Effector memory CD8-positive, alpha-beta T cell (primary cell): Measurements from ENCODE around the gene RARRES2.
"Not testable (repeated sequence)": the region's sequence is repeated elsewhere in the genome, so short reads cannot be mapped to it uniquely, and the experiment has no call there.

Experiments
- ATAC-seq: fragments of 150-1000 bp; cut with Tn5 transposase; replicated peaks from 2 replicates; pipeline ENCODE4 v1.10.0; 2021; ENCODE audit warnings: mild to moderate bottlenecking, moderate library complexity
- DNase-seq, 3 experiments: peaks; one replicate each; pipeline ENCODE4 v3.0.0; 2021
- H3K27ac Mint-ChIP-seq, 2 donors: one replicate each; pipeline ENCODE4 v1.8.0; 2022; ENCODE audit warnings: mild to moderate bottlenecking in 2 of 2, mixed read lengths in 2 of 2, moderate library complexity in 2 of 2
- H3K27me3 Mint-ChIP-seq, 2 donors: one replicate each; pipeline ENCODE4 v1.8.0; 2022; ENCODE audit warnings: mixed read lengths in 2 of 2
- H3K36me3 Mint-ChIP-seq: one replicate; pipeline ENCODE4 v1.8.0; 2022; ENCODE audit warnings: mild to moderate bottlenecking, moderate library complexity, mixed read lengths; ENCODE audit not compliant: insufficient read depth
- H3K4me1 Mint-ChIP-seq, 2 donors: one replicate each; pipeline ENCODE4 v1.8.0; 2022; ENCODE audit warnings: low read depth in 2 of 2, mixed read lengths in 2 of 2
- H3K4me3 Mint-ChIP-seq, 2 donors: one replicate each; pipeline ENCODE4 v1.8.0; 2022; ENCODE audit warnings: mild to moderate bottlenecking in 2 of 2, mixed read lengths in 2 of 2, moderate library complexity in 2 of 2
- H3K9me3 Mint-ChIP-seq, 2 donors: one replicate each; pipeline ENCODE4 v1.8.0; 2022; ENCODE audit warnings: mixed read lengths in 2 of 2

The RARRES2 gene

GRCh38 chr7:150322833-150323681, 18.4 kb downstream of the RARRES2 start, which contains the start of the genes ACTR3C and LRRC61:
Gene ACTR3C, minus strand, starts transcription at chr7:150323545. Its CDS starts 28,249 bp downstream, at chr7:150295296.
Gene LRRC61, plus strand, starts transcription at chr7:150323355. Its CDS starts 13,507 bp downstream, at chr7:150336862.
- DNase-seq (peak; percentile 24 to 40 (median 36)), ATAC-seq (peak; percentile 60)
- Mint-ChIP-seq H3K27me3 (no peaks in the 10 kb centered on the region), H3K4me3 (peak within 1 kb of the TSS; percentile 96), H3K9me3 (no peaks in the 10 kb centered on the region), H3K4me1 (peaks cover 37 to 47% of the 10 kb centered on the region in 2 donors), H3K27ac (peak within 1 kb of the TSS; percentile 97), H3K36me3 (peaks cover 4% of the 10 kb centered on the region)

- H3K9me3 Mint-ChIP-seq, result no peaks in the 10 kb centered on the region
- peak overlapping the region; percentile 96 for H3K4me3 Mint-ChIP-seq
- DNase-seq (peak; percentile 17 to 32 (median 19)), ATAC-seq (peak; percentile 68)
- no peaks in the 10 kb centered on the region for H3K36me3 Mint-ChIP-seq
- peak overlapping the region; percentile 97 for H3K27ac Mint-ChIP-seq
- peaks cover 37 to 50% of the 10 kb centered on the region in 2 donors for H3K4me1 Mint-ChIP-seq
- no peaks in the 10 kb centered on the region for H3K27me3 Mint-ChIP-seq
These were observed 19.2 kb downstream of the RARRES2 start for GRCh38 chr7:150322114-150322832.

DNA sequence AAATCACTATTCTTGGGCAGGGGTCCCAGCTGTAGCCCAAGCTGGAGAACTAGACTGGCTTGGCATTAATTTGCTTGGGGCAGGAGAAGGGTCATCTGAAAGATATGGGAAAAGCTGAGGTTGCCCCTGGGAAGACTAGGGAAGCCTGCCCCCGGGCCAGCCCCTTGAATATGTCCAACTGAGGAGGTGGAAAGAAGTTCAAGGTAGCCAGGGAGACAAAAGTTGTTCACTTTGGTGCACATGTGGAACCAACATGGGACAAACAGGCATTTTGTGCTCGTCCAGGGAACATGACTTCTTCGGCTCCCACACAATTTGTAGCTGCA, 19.7 kb downstream of the RARRES2 start:
- Mint-ChIP-seq H3K27me3 (no peaks in the 10 kb centered on the region), H3K4me3 (peak overlapping the region; percentile 96), H3K27ac (peak overlapping the region; percentile 73 to 97), H3K4me1 (peaks cover 37 to 50% of the 10 kb centered on the region in 2 donors), H3K36me3 (no peaks in the 10 kb centered on the region), H3K9me3 (no peaks in the 10 kb centered on the region)
- ATAC-seq, result no peak
- no peak for DNase-seq

DNA sequence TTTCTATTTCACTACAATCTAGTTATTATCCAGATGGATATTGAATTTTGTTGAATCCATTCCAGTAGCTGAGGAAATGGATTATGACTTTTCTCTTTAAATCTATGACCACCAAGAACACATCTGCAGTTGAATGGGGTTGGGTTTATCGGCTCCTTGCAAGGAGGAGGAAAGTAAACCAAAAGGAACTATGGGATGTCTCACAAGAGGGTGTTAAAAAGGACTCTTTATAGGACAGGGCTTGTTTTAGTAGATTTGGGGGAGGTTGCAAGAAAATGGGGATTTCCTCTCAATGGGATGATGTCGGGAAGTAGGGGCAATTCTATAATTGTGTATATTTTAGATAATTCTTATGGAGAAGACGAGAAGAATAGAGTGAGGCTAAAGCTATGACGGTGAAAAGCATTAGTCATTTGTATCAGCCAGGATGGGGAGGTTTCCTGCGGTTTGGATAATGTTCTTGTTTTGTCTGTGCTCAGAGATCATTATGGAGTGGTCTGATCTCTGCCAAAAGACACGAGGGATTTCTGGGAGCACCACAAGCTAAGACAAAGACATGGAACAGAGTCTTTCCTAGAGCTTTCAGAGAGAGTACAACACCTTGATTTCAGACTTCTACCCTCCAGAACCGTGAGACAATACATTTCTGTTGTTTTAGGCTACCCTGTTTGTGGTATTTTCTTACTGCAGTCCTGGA, 23.5 kb downstream of the RARRES2 start:
- ATAC-seq, result no peak
- H3K27me3 Mint-ChIP-seq, result no peaks in the 10 kb centered on the region
- H3K4me1 Mint-ChIP-seq, result peaks cover 20 to 22% of the 10 kb centered on the region in 2 donors
- no peak overlapping the region for H3K4me3 Mint-ChIP-seq
- no peaks in the 10 kb centered on the region for H3K36me3 Mint-ChIP-seq
- peak overlapping the region in 1 of 2 donors; percentile 64 for H3K27ac Mint-ChIP-seq
- H3K9me3 Mint-ChIP-seq, result no peaks in the 10 kb centered on the region
- no peak for DNase-seq

GRCh38 chr7:150316987-150317386, 24.4 kb downstream of the RARRES2 start:
- not testable (repeated sequence) for H3K27me3 Mint-ChIP-seq, H3K4me3 Mint-ChIP-seq, H3K36me3 Mint-ChIP-seq, ATAC-seq, H3K27ac Mint-ChIP-seq, H3K9me3 Mint-ChIP-seq, DNase-seq
- H3K4me1 Mint-ChIP-seq, result peaks cover 12 to 13% of the 10 kb centered on the region in 2 donors

- Mint-ChIP-seq H3K4me1 (peaks cover 3 to 4% of the 10 kb centered on the region in 2 donors), H3K4me3 (no peak overlapping the region), H3K27me3 (no peaks in the 10 kb centered on the region), H3K27ac (no peak overlapping the region), H3K9me3 (no peaks in the 10 kb centered on the region), H3K36me3 (no peaks in the 10 kb centered on the region)
- DNase-seq (no peak), ATAC-seq (no peak)
These were observed 26.7 kb downstream of the RARRES2 start for GRCh38 chr7:150314639-150315239.

DNA sequence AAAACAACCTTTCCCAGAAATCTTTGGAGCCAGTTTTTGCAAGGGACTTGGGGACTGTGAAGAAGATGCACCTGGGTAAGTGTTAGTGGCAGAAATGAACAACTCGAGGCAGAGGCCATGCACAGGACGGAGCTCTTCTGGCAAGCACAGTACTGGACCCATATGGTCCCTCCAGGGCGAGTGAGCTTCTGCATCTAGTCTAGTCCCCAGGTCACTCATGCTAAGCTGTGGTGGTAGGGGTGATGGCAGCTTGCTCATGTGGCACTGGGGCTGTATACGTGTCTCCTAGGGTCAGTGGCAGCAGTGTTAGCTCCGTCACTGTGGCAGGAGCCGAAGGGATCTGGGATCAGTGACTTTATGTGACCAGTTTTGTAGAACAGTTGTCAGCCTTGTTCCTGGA, 27.6 kb downstream of the RARRES2 start:
- no peaks in the 10 kb centered on the region for H3K27me3 Mint-ChIP-seq
- H3K9me3 Mint-ChIP-seq, result no peaks in the 10 kb centered on the region
- peaks cover 3 to 4% of the 10 kb centered on the region in 2 donors for H3K4me1 Mint-ChIP-seq
- H3K4me3 Mint-ChIP-seq, result no peak overlapping the region
- no peak for DNase-seq
- no peak for ATAC-seq
- no peak overlapping the region for H3K27ac Mint-ChIP-seq
- no peaks in the 10 kb centered on the region for H3K36me3 Mint-ChIP-seq

- Mint-ChIP-seq H3K27ac (no peak overlapping the region), H3K36me3 (no peaks in the 10 kb centered on the region), H3K9me3 (no peaks in the 10 kb centered on the region), H3K4me1 (peaks cover 3 to 9% of the 10 kb centered on the region in 2 donors), H3K4me3 (no peak overlapping the region), H3K27me3 (no peaks in the 10 kb centered on the region)
- ATAC-seq, result no peak
- no peak for DNase-seq
These were observed 28.0 kb downstream of the RARRES2 start for GRCh38 chr7:150313367-150313809.

DNA sequence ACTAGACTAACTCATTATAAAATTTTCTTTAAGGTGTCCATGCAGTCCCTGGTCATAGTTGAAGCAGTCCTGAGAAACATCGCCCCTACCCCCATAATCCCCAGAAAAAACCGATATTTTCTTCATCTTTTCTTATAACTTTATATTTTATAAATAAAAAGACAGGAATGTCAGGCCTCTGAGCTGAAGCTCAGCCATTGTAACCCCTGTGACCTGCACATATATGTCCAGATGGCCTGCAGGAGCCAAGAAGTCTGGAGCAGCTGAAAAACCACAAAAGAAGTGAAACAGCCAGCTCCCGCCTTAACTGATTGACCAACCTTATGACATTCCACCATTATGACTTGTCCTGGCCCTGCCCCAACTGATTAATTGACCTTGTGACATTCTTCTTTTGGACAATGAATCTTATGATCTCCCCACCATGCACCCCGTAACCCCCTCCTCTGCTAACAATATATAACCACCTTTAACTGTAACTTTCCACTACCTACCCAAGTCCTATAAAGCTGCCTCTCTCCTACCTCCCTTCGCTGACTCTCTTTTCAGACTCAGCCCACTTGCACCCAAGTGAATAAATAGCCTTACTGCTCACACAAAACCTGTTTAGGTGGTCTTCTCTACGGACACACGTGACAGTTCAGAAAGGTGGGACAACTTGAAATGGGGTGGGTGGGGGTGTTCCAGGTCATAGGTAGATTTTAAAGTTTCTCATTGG, 28.6 kb downstream of the RARRES2 start:
- not testable (repeated sequence) for H3K4me1 Mint-ChIP-seq, H3K4me3 Mint-ChIP-seq, H3K27ac Mint-ChIP-seq, ATAC-seq, H3K27me3 Mint-ChIP-seq, H3K36me3 Mint-ChIP-seq, H3K9me3 Mint-ChIP-seq, DNase-seq

DNA sequence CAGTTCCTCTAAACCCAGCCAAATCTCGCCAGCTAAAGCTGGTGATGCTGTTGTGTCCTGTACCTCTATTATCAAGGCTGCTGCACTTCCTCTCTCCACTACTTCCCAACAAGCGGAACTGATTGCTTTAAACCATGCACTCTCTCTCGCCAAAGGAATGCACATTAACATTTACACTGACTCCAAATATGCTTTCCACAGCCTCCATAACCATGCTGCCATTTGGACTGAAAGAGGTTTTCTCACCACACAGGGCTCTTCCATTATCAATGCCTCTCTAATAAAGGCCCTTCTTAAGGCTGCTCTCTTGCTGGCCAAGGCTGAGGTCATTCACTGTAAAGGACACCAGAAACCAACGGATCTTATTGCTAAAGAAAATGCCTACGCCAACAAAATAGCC, 29.7 kb downstream of the RARRES2 start:
- DNase-seq, result no peak
- no peaks in the 10 kb centered on the region for H3K9me3 Mint-ChIP-seq
- H3K36me3 Mint-ChIP-seq, result no peaks in the 10 kb centered on the region
- no peak for ATAC-seq
- H3K4me3 Mint-ChIP-seq, result no peak overlapping the region
- H3K4me1 Mint-ChIP-seq, result peaks cover 3 to 6% of the 10 kb centered on the region in 2 donors
- H3K27me3 Mint-ChIP-seq, result no peaks in the 10 kb centered on the region
- no peak overlapping the region for H3K27ac Mint-ChIP-seq

- Mint-ChIP-seq H3K4me3 (no peak overlapping the region), H3K27ac (no peak overlapping the region), H3K4me1 (peaks cover 3 to 6% of the 10 kb centered on the region in 2 donors), H3K9me3 (no peaks in the 10 kb centered on the region), H3K27me3 (no peaks in the 10 kb centered on the region), H3K36me3 (no peaks in the 10 kb centered on the region)
- no peak for DNase-seq
- ATAC-seq, result no peak
These were observed 30.3 kb downstream of the RARRES2 start for GRCh38 chr7:150311146-150311545.

GRCh38 chr7:150308575-150308974, 32.9 kb downstream of the RARRES2 start:
- H3K36me3 Mint-ChIP-seq, result no peaks in the 10 kb centered on the region
- H3K9me3 Mint-ChIP-seq, result no peaks in the 10 kb centered on the region
- DNase-seq (no peak), ATAC-seq (no peak)
- no peak overlapping the region for H3K4me3 Mint-ChIP-seq
- H3K4me1 Mint-ChIP-seq, result peaks cover 5 to 12% of the 10 kb centered on the region in 2 donors
- H3K27ac Mint-ChIP-seq, result no peak overlapping the region
- H3K27me3 Mint-ChIP-seq, result no peaks in the 10 kb centered on the region
